Measurements from ENCODE around the gene ACP3. TPM values are rescaled to one million over a fixed set of nuclear protein-coding genes. Genes with fewer than 3 reads are reported as not detected.

ACP3 gene
- total and polyA plus RNA-seq, 9 of the 15 experiments (the other 6 are each of a cell fraction or from before 2014, with no cell fraction given): 0.08 to 1.1 (median 0.21) TPM

DNA sequence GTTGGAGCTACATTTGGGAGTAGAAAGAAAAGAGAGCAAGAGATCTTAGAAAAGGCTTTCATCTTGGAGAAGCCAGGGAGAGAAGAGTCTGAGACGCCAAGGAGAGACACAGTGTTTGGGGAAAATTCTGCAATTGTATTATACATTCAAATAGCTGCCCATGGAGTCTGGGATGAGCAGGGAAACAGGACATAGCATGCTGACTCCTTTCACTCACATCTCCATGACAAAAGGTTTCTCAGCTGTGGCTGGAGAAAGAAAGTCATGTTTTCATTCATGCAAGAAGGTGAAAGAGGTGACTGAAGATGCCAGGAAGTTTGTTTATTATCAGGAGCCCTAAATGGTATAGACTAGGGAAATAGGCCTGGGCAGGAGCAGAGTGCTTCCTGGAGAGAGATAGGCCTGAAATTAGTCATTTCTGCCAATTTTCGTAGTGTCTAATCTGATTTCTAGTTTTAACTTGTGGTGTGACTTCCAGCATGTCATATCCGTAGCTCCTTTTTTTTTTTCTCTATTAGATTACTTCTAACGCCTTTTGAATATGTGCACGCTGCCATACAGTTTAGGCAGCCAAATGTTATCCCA lies 34.1 kb downstream of the ACP3 start:
- Histone ChIP-seq H3K9me3 (replicated peaks; ENCODE audit: control insufficient read depth, insufficient read depth, low read depth, low read length) (no peaks in the 10 kb centered on the region), H3K9me1 (ENCODE audit: control insufficient read depth, insufficient read depth, low read length) (no peaks in the 10 kb centered on the region), H3K27me3 (ENCODE audit: control insufficient read depth in 2 of 2, insufficient read depth in 2 of 2, low read length in 2 of 2) (no peaks in the 10 kb centered on the region; a peak in 1 of 5 replicates), H3K9ac (ENCODE audit: insufficient read depth in 1 of 2, low read depth in 2 of 2, low read length in 2 of 2) (no peak overlapping the region), H3K4me3 (no peak overlapping the region), H3K4me2 (ENCODE audit: insufficient read depth, low read length) (no peak overlapping the region), H2AFZ (ENCODE audit: low read depth, low read length) (no peak overlapping the region), H3K27ac (ENCODE audit: extremely low read depth, low read depth, low read length) (no peak overlapping the region), H3K79me2 (ENCODE audit: control insufficient read depth, insufficient read depth, low read length) (no peaks in the 10 kb centered on the region), H4K20me1 (replicated peaks; ENCODE audit: control insufficient read depth, insufficient read depth, low read length) (no peaks in the 10 kb centered on the region), H3K36me3 (ENCODE audit: control insufficient read depth, insufficient read depth, low read length) (no peaks in the 10 kb centered on the region), H3K4me1 (replicated peaks in 1 of 2; ENCODE audit: control insufficient read depth in 2 of 2, insufficient read depth in 2 of 2, low read length in 2 of 2) (no peaks in the 10 kb centered on the region)
- FAIRE-seq (no peak), DNase-seq (ENCODE audit: extremely low read depth in 1 of 4, low spot score in 3 of 4) (no peak), ATAC-seq (no peak)
- ChIA-PET CTCF (ENCODE audit: low intra/inter-chr PET ratio) (interaction anchor here (3.1 kb wide), 1 partner anchor 48 kb away, joined by 28 read pairs; no protein-coding TSS in a partner anchor), POLR2A (no interaction called here)
- BruUV-seq (replicated peaks): no TSS peak
- TF ChIP-seq CCAR2 (IDR thresholded peaks at IDR 0.05; ENCODE audit: low read depth, low read length): no peak
- in situ Hi-C loops (cut with MboI): no loop called here
- intact Hi-C loops (cut with micrococcal nuclease): loop anchor here (5.0 kb wide), 2 partner anchors 186 to 291 kb away; no protein-coding TSS in a partner anchor
- 0% methylated on average over 4 of the region's 5 CpGs for WGBS (ENCODE audit: insufficient coverage, low coverage, missing lambda C conversion rate)

DNA sequence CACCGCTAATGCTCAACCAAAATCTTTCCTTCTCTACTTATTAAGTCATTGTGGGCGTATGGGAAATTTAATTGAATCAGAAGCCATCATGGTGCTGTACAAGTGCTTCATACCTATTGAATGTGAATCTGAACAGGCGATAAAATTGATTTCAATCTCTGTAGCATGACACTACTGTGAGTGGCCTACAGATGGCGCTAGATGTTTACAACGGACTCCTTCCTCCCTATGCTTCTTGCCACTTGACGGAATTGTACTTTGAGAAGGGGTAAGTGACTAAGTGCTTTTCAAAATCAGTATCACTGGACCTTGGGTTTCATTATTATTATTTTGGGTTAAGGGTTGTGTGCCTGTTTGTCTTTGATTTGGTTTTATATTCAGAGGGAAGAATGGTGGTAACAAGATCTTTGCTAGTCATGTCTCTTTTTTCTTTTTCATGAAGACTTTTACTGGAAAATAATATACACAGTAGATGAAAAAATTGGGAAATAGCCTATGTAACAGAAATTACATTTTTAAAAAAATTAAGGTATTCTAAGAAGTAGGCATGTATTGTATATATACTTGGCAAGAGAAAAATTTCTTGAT lies 35.4 kb downstream of the ACP3 start:
- ChIA-PET POLR2A (no interaction called here), CTCF (ENCODE audit: low intra/inter-chr PET ratio) (interaction anchor here (0.6 to 3.1 kb wide), 4 partner anchors 11 to 97 kb away, joined by 3 to 28 read pairs (median 3); no protein-coding TSS in a partner anchor)
- H3K4me2 ChIP-seq (ENCODE audit: insufficient read depth, low read length): no peak overlapping the region
- H3K27ac ChIP-seq (ENCODE audit: extremely low read depth, low read depth, low read length): no peak overlapping the region
- H2AFZ ChIP-seq (ENCODE audit: low read depth, low read length): no peak overlapping the region
- H3K79me2 ChIP-seq (ENCODE audit: control insufficient read depth, insufficient read depth, low read length): no peaks in the 10 kb centered on the region
- no peak overlapping the region for H3K4me3 ChIP-seq
- H3K9me3 ChIP-seq (replicated peaks; ENCODE audit: control insufficient read depth, insufficient read depth, low read depth, low read length): no peaks in the 10 kb centered on the region
- peaks cover 0 to 5% of the 10 kb centered on the region in 2 experiments; a peak in 1 of 5 replicates for H3K27me3 ChIP-seq (ENCODE audit: control insufficient read depth in 2 of 2, insufficient read depth in 2 of 2, low read length in 2 of 2)
- no peaks in the 10 kb centered on the region for H3K36me3 ChIP-seq (ENCODE audit: control insufficient read depth, insufficient read depth, low read length)
- intact Hi-C loops (cut with micrococcal nuclease) (loop anchor here (1.0 to 5.0 kb wide), 3 partner anchors 47 to 290 kb away; no protein-coding TSS in a partner anchor), in situ Hi-C loops (cut with MboI) (no loop called here)
- H3K9me1 ChIP-seq (ENCODE audit: control insufficient read depth, insufficient read depth, low read length): no peaks in the 10 kb centered on the region
- H3K4me1 ChIP-seq (replicated peaks in 1 of 2; ENCODE audit: control insufficient read depth in 2 of 2, insufficient read depth in 2 of 2, low read length in 2 of 2): no peaks in the 10 kb centered on the region
- 15% methylated on average over 6 of the region's 6 CpGs for WGBS (ENCODE audit: insufficient coverage, low coverage, missing lambda C conversion rate)
- DNase-seq (ENCODE audit: extremely low read depth in 1 of 4, low spot score in 3 of 4) (peak; percentile 62 to 65 (median 64)), ATAC-seq (peak; percentile 79), FAIRE-seq (peak; percentile 83)
- H3K9ac ChIP-seq (ENCODE audit: insufficient read depth in 1 of 2, low read depth in 2 of 2, low read length in 2 of 2): no peak overlapping the region
- BruUV-seq (replicated peaks): no TSS peak
- no peaks in the 10 kb centered on the region for H4K20me1 ChIP-seq (replicated peaks; ENCODE audit: control insufficient read depth, insufficient read depth, low read length)
- no peak for TF ChIP-seq RBM39 (optimal IDR thresholded peaks at IDR 0.05; ENCODE audit: low read depth, low read length)
- TF ChIP-seq, protein P1, sequence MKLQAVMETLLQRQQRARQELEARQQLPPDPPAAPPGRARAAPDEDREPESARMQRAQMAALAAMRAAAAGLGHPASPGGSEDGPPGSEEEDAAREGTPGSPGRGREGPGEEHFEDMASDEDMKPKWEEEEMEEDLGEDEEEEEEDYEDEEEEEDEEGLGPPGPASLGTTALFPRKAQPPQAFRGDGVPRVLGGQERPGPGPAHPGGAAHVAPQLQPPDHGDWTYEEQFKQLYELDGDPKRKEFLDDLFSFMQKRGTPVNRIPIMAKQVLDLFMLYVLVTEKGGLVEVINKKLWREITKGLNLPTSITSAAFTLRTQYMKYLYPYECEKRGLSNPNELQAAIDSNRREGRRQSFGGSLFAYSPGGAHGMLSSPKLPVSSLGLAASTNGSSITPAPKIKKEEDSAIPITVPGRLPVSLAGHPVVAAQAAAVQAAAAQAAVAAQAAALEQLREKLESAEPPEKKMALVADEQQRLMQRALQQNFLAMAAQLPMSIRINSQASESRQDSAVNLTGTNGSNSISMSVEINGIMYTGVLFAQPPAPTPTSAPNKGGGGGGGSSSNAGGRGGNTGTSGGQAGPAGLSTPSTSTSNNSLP (IDR thresholded peaks at IDR 0.05; ENCODE audit: borderline replicate concordance, low read depth, low read length): 0 out of 2 replicates have a peak, but pooled peaks have one; percentile 54
- no peak for TF ChIP-seq ARID2 (IDR thresholded peaks at IDR 0.05)
- TF ChIP-seq ZBTB49 (CRISPR knock-in tag; IDR thresholded peaks at IDR 0.05; ENCODE audit: borderline replicate concordance): no peak
- no peak for TF ChIP-seq E4F1 (CRISPR knock-in tag; IDR thresholded peaks at IDR 0.05; ENCODE audit: borderline replicate concordance)

All from K562 (cell line).